GM12878 (cell line): ENCODE data around the gene PRKAG2. TPM values are rescaled to one million over a fixed set of nuclear protein-coding genes. Genes with fewer than 3 reads are reported as not detected.

Experiments used
- ATAC-seq: fragments of 200-7000 bp; cut with Tn5 transposase; 3 replicates; pipeline ENCODE4 v1.9.1; 2020; ENCODE audit warnings: mild to moderate bottlenecking, moderate library complexity
- BruUV-seq: library from RNA; stranded (reverse); fragments of 400-500 nt; replicated peaks from 2 replicates; lab custom pipeline; 2021; lab: Mats Ljungman, UMichigan
- CTCF ChIA-PET: fragments of 300-600 bp; sonication (Branson Sonifier 250); formaldehyde crosslinking; extraction: SDS; loops from one replicate; lab custom pipeline; 2021; ENCODE audit warnings: inconsistent platforms; lab: Yijun Ruan, JAX
- POLR2A ChIA-PET: fragments of 350-600 bp; formaldehyde crosslinking; extraction: SDS; loops from one replicate; lab custom pipeline; 2021; ENCODE audit warnings: inconsistent platforms; lab: Charles Lee
- RAD21 ChIA-PET: fragments of 300-600 bp; sonication (Branson Sonifier 250); formaldehyde crosslinking; loops from one replicate; lab custom pipeline; 2023; ENCODE audit warnings: antibody characterized with exemption; ENCODE audit not compliant: unreplicated experiment; lab: Charles Lee
- SMC1A ChIA-PET: fragments of 300-600 bp; sonication (Branson Sonifier 250); formaldehyde crosslinking; loops from one replicate; lab custom pipeline; 2023; ENCODE audit not compliant: unreplicated experiment, uncharacterized antibody; lab: Charles Lee
- DNase-seq: peaks from one replicate; pipeline ENCODE4 v3.0.0-alpha.2; 2011; ENCODE audit warnings: low read depth, low spot score
- FAIRE-seq: peaks from 3 replicates; lab custom pipeline; 2011; peaks lifted over from hg19 to GRCh38; lab: Jason Lieb, UNC
- H2AFZ ChIP-seq: 2 replicates; pipeline ENCODE4 v1.6.0; 2011; ENCODE audit warnings: low read depth, low read length, control low read depth; ENCODE audit not compliant: control insufficient read depth
- H3K27ac ChIP-seq: 2 replicates; pipeline ENCODE4 v1.5.1; 2011; ENCODE audit warnings: control low read depth; ENCODE audit not compliant: control insufficient read depth, insufficient read depth
- H3K27me3 ChIP-seq, 2 experiments: replicated peaks in 1 of 2; 2 replicates each; pipeline versions ENCODE4 v1.6.0 to v1.6.1; 2011; ENCODE audit warnings: low read length in 1 of 2; ENCODE audit not compliant: control insufficient read depth in 2 of 2, insufficient read depth in 2 of 2
- H3K36me3 ChIP-seq, 2 experiments: 2 replicates each; pipeline ENCODE4 v1.5.1; 2011; ENCODE audit warnings: low read length in 1 of 2; ENCODE audit not compliant: control insufficient read depth in 2 of 2, insufficient read depth in 2 of 2
- H3K4me1 ChIP-seq: 2 replicates; pipeline ENCODE4 v1.6.1; 2011; ENCODE audit warnings: mild to moderate bottlenecking, low read length, moderate library complexity, mixed read lengths; ENCODE audit not compliant: control insufficient read depth, insufficient read depth
- H3K4me2 ChIP-seq: 2 replicates; pipeline ENCODE4 v1.6.0; 2011; ENCODE audit warnings: control low read depth; ENCODE audit not compliant: control insufficient read depth, insufficient read depth
- H3K4me3 ChIP-seq: fragments of 200-600 bp; sonication (generic); 2 replicates; pipeline ENCODE4 v1.5.1; 2016
- H3K79me2 ChIP-seq: 2 replicates; pipeline ENCODE4 v1.6.0; 2011; ENCODE audit warnings: low read length; ENCODE audit not compliant: control insufficient read depth, insufficient read depth
- H3K9ac ChIP-seq: 2 replicates; pipeline ENCODE4 v1.8.0; 2011; ENCODE audit warnings: low read length, control low read depth, mixed read lengths; ENCODE audit not compliant: control insufficient read depth, insufficient read depth
- H3K9me3 ChIP-seq: replicated peaks from 3 replicates; pipeline ENCODE4 v1.5.1; 2011; ENCODE audit warnings: mild to moderate bottlenecking, low read length; ENCODE audit not compliant: control insufficient read depth, insufficient read depth
- H4K20me1 ChIP-seq: 2 replicates; pipeline ENCODE4 v1.6.0; 2011; ENCODE audit not compliant: control insufficient read depth, insufficient read depth
- CHD2 ChIP-seq: IDR thresholded peaks from 2 replicates; pipeline ENCODE4 v1.6.1; 2011; ENCODE audit warnings: low read depth, low read length, improper control_type of control experiment, borderline replicate concordance
- DPF2 ChIP-seq: fragments of 450-650 bp; IDR thresholded peaks from 2 replicates; pipeline ENCODE4 v1.6.1; 2017; ENCODE audit warnings: mild to moderate bottlenecking
- HSF1 ChIP-seq: fragments of 150-350 bp; IDR thresholded peaks from 2 replicates; pipeline ENCODE4 v1.6.1; 2014; ENCODE audit warnings: mild to moderate bottlenecking, low read depth, low read length
- JUND ChIP-seq: IDR thresholded peaks from 2 replicates; pipeline ENCODE4 v1.6.1; 2012; ENCODE audit warnings: low read depth, mild to moderate bottlenecking, low read length, improper control_type of control experiment, moderate library complexity
- LARP7 ChIP-seq: fragments of 450-650 bp; IDR thresholded peaks from 2 replicates; pipeline ENCODE4 v1.6.1; 2017; ENCODE audit warnings: mild to moderate bottlenecking
- NFIC ChIP-seq: IDR thresholded peaks from 2 replicates; pipeline ENCODE4 v1.6.1; 2012; ENCODE audit warnings: low read depth, mild to moderate bottlenecking, inconsistent platforms, low read length, moderate library complexity
- POLR2AphosphoS2 ChIP-seq: IDR thresholded peaks from 2 replicates; pipeline ENCODE4 v1.6.1; 2011; ENCODE audit warnings: low read depth, mild to moderate bottlenecking, low read length, improper control_type of control experiment, moderate library complexity
- SMAD5 ChIP-seq: IDR thresholded peaks from 2 replicates; pipeline ENCODE4 v1.6.1; 2016; ENCODE audit warnings: antibody characterized with exemption, low read depth
- TARDBP ChIP-seq: IDR thresholded peaks from 2 replicates; pipeline ENCODE4 v1.6.1; 2016; ENCODE audit warnings: borderline replicate concordance
- ZBTB11 ChIP-seq: fragments of 450-650 bp; formaldehyde crosslinking; IDR thresholded peaks from 2 replicates; pipeline ENCODE4 v1.5.0; 2022; ENCODE audit warnings: mild to moderate bottlenecking, missing genetic modification characterization
- ZNF687 ChIP-seq: fragments of 450-650 bp; IDR thresholded peaks from 2 replicates; pipeline ENCODE4 v1.6.1; 2017; ENCODE audit warnings: mild to moderate bottlenecking, moderate library complexity
- WGBS: methylation state at CpG from one replicate; pipeline ENCODE4 v1.1.6; 2016; ENCODE audit warnings: low lambda C conversion rate; ENCODE audit not compliant: insufficient replicate concordance, insufficient coverage; ENCODE audit errors: missing lambda C conversion rate; 5-methylcytosine and 5-hydroxymethylcytosine counted together
- in situ Hi-C: fragments of 300-500 bp; cut with MboI; formaldehyde crosslinking; loops from 9 replicates; pipeline ENCODE4 v1.14.3; 2018; ENCODE audit warnings: mixed read lengths
- intact Hi-C: fragments of 100-400 bp; cut with micrococcal nuclease; formaldehyde crosslinking; loops from one replicate; pipeline ENCODE4 v1.14.2; 2022; ENCODE audit not compliant: unreplicated experiment
- polyA plus RNA-seq, 11 experiments: library from polyadenylated mRNA; depleted of rRNA in 4 of 11; unstranded in 6 of 11; stranded (reverse) in 5 of 11; fragments of >200 nt; fragmentation: Nextera tagmentation in 4 of 11; fragmentation: Illumina TruSeq in 1 of 11; extraction: Ambion mirVana in 4 of 11; extraction: Trizol in 1 of 11; gene quantifications; 1 replicate in 1 of 11; 2 replicates in 10 of 11; pipeline versions ENCODE4 v1.2.1 to v1.2.3, GENCODE V29; 2011 to 2016; ENCODE audit warnings: inconsistent platforms in 2 of 11, missing spikeins in 2 of 11, low read depth in 1 of 11
- total RNA-seq, 4 experiments: library from RNA; depleted of rRNA in 3 of 4; stranded (reverse); fragments of >200 nt in 3 of 4; fragmentation: Illumina TruSeq in 1 of 4; extraction: Trizol in 1 of 4; gene quantifications; 2 replicates each; pipeline versions ENCODE4 v1.2.1 to v1.2.3, GENCODE V29; 2013 to 2021

The PRKAG2 gene
- total and polyA plus RNA-seq, 10 of the 15 experiments (the other 5 are each of a cell fraction or from before 2014, with no cell fraction given), result 3.4 to 8.9 (median 6.8) TPM

- TF ChIP-seq ZBTB11, result no peak
Observed at GRCh38 chr7:151775547-151776443, 101.1 kb downstream of the PRKAG2 start (continued).

- H4K20me1 ChIP-seq, result no peaks in the 10 kb centered on the region
- no peak overlapping the region for H3K4me2 ChIP-seq
- no peak for FAIRE-seq
- SMC1A ChIA-PET, result no interaction called here
- BruUV-seq, result no TSS peak
- no peaks in the 10 kb centered on the region for H3K27me3 ChIP-seq
- H3K4me1 ChIP-seq, result no peaks in the 10 kb centered on the region
- no peak for ATAC-seq
- in situ Hi-C loops (no loop called here), intact Hi-C loops (no loop called here)
- no peaks in the 10 kb centered on the region for H3K36me3 ChIP-seq
- H3K27ac ChIP-seq, result no peak overlapping the region
- H2AFZ ChIP-seq, result no peak overlapping the region
- H3K9me3 ChIP-seq, result no peaks in the 10 kb centered on the region
- RAD21 ChIA-PET, result no interaction called here
- no peaks in the 10 kb centered on the region for H3K79me2 ChIP-seq
- no peak overlapping the region for H3K9ac ChIP-seq
- 94% methylated on average over 8 of the region's 8 CpGs for WGBS
- CTCF ChIA-PET, result interaction anchor here (0.7 kb wide), 1 partner anchor 463 kb away, joined by 3 read pairs; no protein-coding TSS in a partner anchor
- DNase-seq, result no peak
- POLR2A ChIA-PET, result no interaction called here
- no peak overlapping the region for H3K4me3 ChIP-seq
- TF ChIP-seq ZNF687 (no peak), POLR2AphosphoS2 (no peak), LARP7 (no peak), TARDBP (no peak), HSF1 (no peak), CHD2 (no peak), NFIC (no peak), DPF2 (no peak), JUND (no peak), SMAD5 (no peak)
Observed at GRCh38 chr7:151774951-151775350, 102.0 kb downstream of the PRKAG2 start.
